ENCODE measurements around the gene CACYBP.

DNA sequence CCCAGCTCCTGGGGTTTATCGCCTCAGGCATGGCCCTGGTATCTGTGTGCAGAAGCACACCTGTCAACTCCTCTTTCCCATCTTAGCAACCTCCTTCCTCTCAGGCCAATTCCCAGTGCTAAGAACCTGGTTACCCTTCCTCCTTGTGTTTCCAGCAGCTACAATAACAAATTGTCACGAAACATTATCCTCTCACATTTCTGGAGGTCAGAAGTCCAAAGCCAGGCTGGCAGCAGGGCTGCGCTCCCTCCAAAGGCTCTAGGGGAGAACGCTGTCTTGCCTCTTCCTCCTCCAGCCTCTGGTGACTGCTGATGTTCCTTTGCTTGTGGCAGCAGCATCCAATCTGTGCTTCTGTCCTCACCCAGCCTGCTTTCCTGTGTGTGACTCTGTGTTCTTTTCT is 34.2 kb downstream of the CACYBP start:
- TF ChIP-seq, protein P1, sequence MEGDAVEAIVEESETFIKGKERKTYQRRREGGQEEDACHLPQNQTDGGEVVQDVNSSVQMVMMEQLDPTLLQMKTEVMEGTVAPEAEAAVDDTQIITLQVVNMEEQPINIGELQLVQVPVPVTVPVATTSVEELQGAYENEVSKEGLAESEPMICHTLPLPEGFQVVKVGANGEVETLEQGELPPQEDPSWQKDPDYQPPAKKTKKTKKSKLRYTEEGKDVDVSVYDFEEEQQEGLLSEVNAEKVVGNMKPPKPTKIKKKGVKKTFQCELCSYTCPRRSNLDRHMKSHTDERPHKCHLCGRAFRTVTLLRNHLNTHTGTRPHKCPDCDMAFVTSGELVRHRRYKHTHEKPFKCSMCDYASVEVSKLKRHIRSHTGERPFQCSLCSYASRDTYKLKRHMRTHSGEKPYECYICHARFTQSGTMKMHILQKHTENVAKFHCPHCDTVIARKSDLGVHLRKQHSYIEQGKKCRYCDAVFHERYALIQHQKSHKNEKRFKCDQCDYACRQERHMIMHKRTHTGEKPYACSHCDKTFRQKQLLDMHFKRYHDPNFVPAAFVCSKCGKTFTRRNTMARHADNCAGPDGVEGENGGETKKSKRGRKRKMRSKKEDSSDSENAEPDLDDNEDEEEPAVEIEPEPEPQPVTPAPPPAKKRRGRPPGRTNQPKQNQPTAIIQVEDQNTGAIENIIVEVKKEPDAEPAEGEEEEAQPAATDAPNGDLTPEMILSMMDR (conservative IDR thresholded peaks at IDR 0.05; ENCODE audit: low read depth, low read length): no peak
- no peak for TF ChIP-seq EZH2 (IDR thresholded peaks at IDR 0.05; ENCODE audit: low read length, unreplicated experiment)

Measured in PC-3 (cell line).